ENCODE measurements around the gene FBXW10B. TPM values are rescaled to one million over a fixed set of nuclear protein-coding genes. Genes with fewer than 3 reads are reported as not detected.
"Not testable (repeated sequence)": the region's sequence is repeated elsewhere in the genome, so short reads cannot be mapped to it uniquely, and the experiment has no call there.

The FBXW10B gene
- total RNA-seq, 1 donor from 2014 or later, result 0.13 TPM

GRCh38 chr17:15630930-15631453, 11.5 kb upstream of the FBXW10B start:
- DNase-seq (ENCODE audit: low read depth in 2 of 2), result not testable (repeated sequence)

GRCh38 chr17:15629991-15630390, 10.5 kb upstream of the FBXW10B start:
- not testable (repeated sequence) for DNase-seq (ENCODE audit: low read depth in 2 of 2)

- DNase-seq (ENCODE audit: low read depth in 2 of 2), result not testable (repeated sequence)
Observed at GRCh38 chr17:15623661-15624209, 4.2 kb upstream of the FBXW10B start.

DNA sequence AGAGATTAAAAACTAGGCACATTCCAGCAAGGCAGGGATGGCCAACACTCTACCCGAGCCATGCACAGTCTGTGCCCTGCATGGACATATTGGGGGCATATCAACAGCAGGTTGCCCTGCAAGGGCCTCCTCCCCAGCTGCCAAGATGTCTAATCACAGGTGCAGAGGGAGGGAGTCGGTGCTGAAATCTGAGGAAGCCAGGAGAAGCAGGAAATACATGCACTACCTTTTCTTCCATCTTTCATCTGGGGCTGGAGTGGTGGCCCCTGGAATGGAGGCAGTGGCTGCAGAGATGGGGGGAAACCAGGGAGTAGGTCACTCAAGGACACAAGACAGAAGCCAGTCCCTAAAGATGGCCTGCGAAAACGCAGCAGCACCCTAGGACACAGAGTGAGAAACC, 3.8 kb upstream of the FBXW10B start:
- DNase-seq (ENCODE audit: low read depth in 2 of 2), result not testable (repeated sequence)

- DNase-seq (ENCODE audit: low read depth in 2 of 2), result not testable (repeated sequence)
Observed at GRCh38 chr17:15622124-15622523, 2.6 kb upstream of the FBXW10B start.

GRCh38 chr17:15616828-15617227, 2.7 kb downstream of the FBXW10B start:
- DNase-seq (ENCODE audit: low read depth in 2 of 2), result not testable (repeated sequence)

DNA sequence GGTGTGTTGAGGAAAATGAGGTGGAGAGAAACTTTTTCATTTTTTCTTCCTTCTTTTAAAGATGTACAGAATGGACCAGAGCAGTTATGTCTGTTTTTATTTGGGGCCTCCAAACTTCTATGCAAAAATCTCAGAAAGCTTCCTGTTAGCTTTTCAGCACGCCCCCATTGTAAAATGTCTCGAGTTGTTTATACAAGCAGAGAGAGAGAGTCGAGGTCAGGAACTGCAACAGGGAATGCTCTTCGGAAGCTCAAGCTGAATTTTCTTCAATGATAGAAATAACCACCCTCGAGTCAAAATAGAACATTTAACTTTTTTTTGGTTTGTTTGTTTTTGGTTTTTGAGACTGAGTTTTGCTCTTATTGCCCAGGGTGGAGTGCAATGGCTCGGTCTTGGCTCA, 3.7 kb downstream of the FBXW10B start:
- not testable (repeated sequence) for DNase-seq (ENCODE audit: low read depth in 2 of 2)

DNA sequence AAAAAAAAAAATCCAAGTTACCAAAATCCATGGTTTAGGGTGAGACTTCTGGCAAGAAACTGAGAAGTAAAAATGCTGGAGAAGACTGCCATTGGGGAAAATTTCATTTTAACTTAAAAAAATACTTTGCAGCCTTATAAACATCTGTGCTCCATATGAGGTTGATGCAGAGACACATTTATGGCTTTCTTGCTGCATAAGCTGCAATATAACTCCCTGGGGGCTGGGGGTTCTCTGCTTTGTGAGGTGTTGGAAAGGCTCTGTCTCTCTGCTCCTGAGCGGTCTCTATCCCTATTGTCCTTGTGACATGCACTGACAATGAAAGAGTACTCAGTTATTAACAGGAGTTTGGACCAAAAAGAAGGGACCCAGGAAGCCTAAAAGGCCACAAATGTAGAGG, 6.4 kb downstream of the FBXW10B start:
- DNase-seq (ENCODE audit: low read depth in 2 of 2), result not testable (repeated sequence)

DNA sequence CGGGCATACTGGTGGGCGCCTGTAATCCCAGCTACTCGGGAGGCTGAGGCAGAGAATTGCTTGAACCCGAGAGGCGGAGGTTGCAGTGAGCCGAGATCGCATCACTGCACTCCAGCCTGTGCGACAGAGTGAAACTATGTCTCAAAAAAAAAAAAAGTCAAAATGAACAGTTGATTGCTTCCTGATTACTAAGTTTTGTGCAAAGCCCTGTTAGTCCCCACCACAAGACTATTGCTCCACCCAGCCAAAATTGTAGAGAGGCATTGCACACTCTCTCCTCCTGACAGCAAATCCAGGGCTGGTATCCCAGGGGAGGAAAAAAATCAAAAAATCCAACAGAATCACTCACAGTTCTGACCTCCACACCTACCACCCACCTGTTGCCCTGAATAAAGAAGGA, 26.5 kb downstream of the FBXW10B start:
- DNase-seq (ENCODE audit: low read depth in 2 of 2), result not testable (repeated sequence)

- DNase-seq (ENCODE audit: low read depth in 2 of 2), result not testable (repeated sequence)
Observed at GRCh38 chr17:15591986-15592385, 27.5 kb downstream of the FBXW10B start.

GRCh38 chr17:15590844-15591243, 28.7 kb downstream of the FBXW10B start:
- not testable (repeated sequence) for DNase-seq (ENCODE audit: low read depth in 2 of 2)

GRCh38 chr17:15589544-15590536, 29.7 kb downstream of the FBXW10B start:
- not testable (repeated sequence) for DNase-seq (ENCODE audit: low read depth in 2 of 2)

GRCh38 chr17:15588017-15588416, 31.5 kb downstream of the FBXW10B start:
- DNase-seq (ENCODE audit: low read depth in 2 of 2), result not testable (repeated sequence)

DNA sequence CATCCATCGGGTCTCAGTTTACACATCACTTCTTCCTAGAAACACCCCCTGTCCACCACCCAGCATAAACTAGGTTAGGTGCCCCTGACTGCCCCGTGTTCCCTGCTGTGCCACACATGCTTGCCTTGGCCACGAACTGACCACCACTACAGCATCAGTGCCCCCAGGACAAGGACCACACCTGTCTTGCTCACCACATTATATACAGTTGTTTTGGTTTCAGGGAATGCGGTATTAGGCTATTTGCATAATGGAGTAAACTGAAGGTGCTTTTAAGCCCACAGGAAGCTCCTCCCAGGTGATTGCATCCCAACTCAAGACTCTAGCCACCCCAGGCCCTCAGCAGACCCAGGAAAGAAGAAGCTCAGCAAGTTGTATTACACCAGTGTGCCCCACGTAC, 36.2 kb downstream of the FBXW10B start:
- DNase-seq (ENCODE audit: low read depth in 2 of 2), result not testable (repeated sequence)

DNA sequence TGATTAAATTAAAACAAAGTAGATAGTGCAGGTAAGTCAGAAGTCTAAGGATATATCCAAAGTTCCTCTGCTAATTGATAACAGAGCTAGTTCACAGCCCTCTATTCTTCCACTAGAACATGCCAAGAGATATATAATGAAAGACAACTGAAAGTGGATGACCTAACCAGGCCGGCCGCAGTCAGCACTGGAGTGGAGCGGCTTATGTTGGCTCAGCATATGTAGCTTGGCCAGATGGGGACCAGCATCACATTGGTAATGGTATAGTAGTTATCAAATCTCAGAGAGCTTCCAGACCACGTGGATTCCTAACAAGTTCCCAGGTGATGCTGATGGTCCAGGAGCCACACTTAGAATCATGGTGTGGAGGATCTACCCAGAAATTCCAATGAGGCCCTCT, 38.0 kb downstream of the FBXW10B start:
- not testable (repeated sequence) for DNase-seq (ENCODE audit: low read depth in 2 of 2)

GRCh38 chr17:15576848-15577247, 42.7 kb downstream of the FBXW10B start:
- not testable (repeated sequence) for DNase-seq (ENCODE audit: low read depth in 2 of 2)

- DNase-seq (ENCODE audit: low read depth in 2 of 2), result not testable (repeated sequence)
Observed at GRCh38 chr17:15574660-15575059, 44.8 kb downstream of the FBXW10B start.

- DNase-seq (ENCODE audit: low read depth in 2 of 2), result not testable (repeated sequence)
Observed at GRCh38 chr17:15573870-15574269, 45.6 kb downstream of the FBXW10B start.

Data from dermis microvascular lymphatic vessel endothelial cell (primary cell).